Lung (tissue), 12 donors: ENCODE results near the gene MAD2L1. TPM values are rescaled to one million over a fixed set of nuclear protein-coding genes. Genes with fewer than 3 reads are reported as not detected.

Experiments
- ATAC-seq: fragments of 200-7000 bp; cut with Tn5 transposase; one replicate; pipeline ENCODE4 v1.9.1; 2020; ENCODE audit warnings: moderate number of reproducible peaks; ENCODE audit not compliant: insufficient read depth, low FRiP score
- DNase-seq, 3 donors: peaks; one replicate each; pipeline ENCODE4 v3.0.0-alpha.2; 2013 to 2017
- H3K27ac ChIP-seq, 2 donors: one replicate each; pipeline ENCODE4 v1.5.1; 2013; ENCODE audit warnings: mild to moderate bottlenecking in 2 of 2, moderate library complexity in 2 of 2, control low read depth in 1 of 2, inconsistent platforms in 1 of 2, low read depth in 1 of 2, low read length in 1 of 2
- H3K27me3 ChIP-seq, 3 donors: one replicate each; pipeline ENCODE4 v1.5.1; 2013; ENCODE audit warnings: low read length in 2 of 3; ENCODE audit not compliant: control insufficient read depth in 3 of 3, insufficient read depth in 3 of 3
- H3K36me3 ChIP-seq, 4 donors: one replicate each; pipeline ENCODE4 v1.5.1; 2013; ENCODE audit warnings: low read length in 4 of 4, mild to moderate bottlenecking in 1 of 4, moderate library complexity in 1 of 4; ENCODE audit not compliant: control insufficient read depth in 4 of 4, insufficient read depth in 4 of 4
- H3K4me1 ChIP-seq, 5 donors: one replicate each; pipeline ENCODE4 v1.5.1; 2013; ENCODE audit warnings: low read length in 5 of 5, mild to moderate bottlenecking in 2 of 5, moderate library complexity in 1 of 5; ENCODE audit not compliant: control insufficient read depth in 5 of 5, insufficient read depth in 5 of 5
- H3K4me3 ChIP-seq: one replicate; pipeline ENCODE4 v1.5.1; 2013; ENCODE audit warnings: mild to moderate bottlenecking, control low read depth, moderate library complexity
- H3K9ac ChIP-seq, 2 donors: one replicate each; pipeline ENCODE4 v1.5.1; 2013; ENCODE audit warnings: low read length in 2 of 2, control low read depth in 1 of 2; ENCODE audit not compliant: insufficient read depth in 1 of 2
- H3K9me3 ChIP-seq, 4 donors: one replicate each; pipeline ENCODE4 v1.5.1; 2013; ENCODE audit warnings: low read length in 3 of 4, mild to moderate bottlenecking in 1 of 4, moderate library complexity in 1 of 4; ENCODE audit not compliant: control insufficient read depth in 4 of 4, insufficient read depth in 3 of 4
- WGBS, 2 donors: extraction: QIAGEN DNeasy Blood & Tissue Kit; methylation state at CpG; one replicate each; pipeline ENCODE4 v1.1.7; 2013; 5-methylcytosine and 5-hydroxymethylcytosine counted together
- polyA plus RNA-seq, 2 donors: library from polyadenylated mRNA; stranded (reverse); fragments of 200-250 nt; gene quantifications; one replicate each; pipeline ENCODE4 v1.2.1, GENCODE V29; 2013
- total RNA-seq, 2 donors: library from RNA; depleted of rRNA in 1 of 2; stranded (reverse); fragments of >200 nt in 1 of 2; gene quantifications; one replicate each; pipeline ENCODE4 v1.2.1, GENCODE V29; 2014 to 2021
- TF ChIP-seq, protein P1 (sequence below): IDR thresholded peaks from 2 replicates; pipeline ENCODE4 v1.5.1; 2012; ENCODE audit warnings: mild to moderate bottlenecking; ENCODE audit errors: control extremely low read depth, extremely low read depth
- donor health status: control.
- donor health status: control.
- donor health status: Bipolar disorder and iron deficiency.
- donor health status: healthy.
- donor health status: DM: yes; HTN: yes; CAD: no.

MAD2L1 gene
- total and polyA plus RNA-seq, 4 donors: 2.3 to 5.9 (median 2.8) TPM

DNA sequence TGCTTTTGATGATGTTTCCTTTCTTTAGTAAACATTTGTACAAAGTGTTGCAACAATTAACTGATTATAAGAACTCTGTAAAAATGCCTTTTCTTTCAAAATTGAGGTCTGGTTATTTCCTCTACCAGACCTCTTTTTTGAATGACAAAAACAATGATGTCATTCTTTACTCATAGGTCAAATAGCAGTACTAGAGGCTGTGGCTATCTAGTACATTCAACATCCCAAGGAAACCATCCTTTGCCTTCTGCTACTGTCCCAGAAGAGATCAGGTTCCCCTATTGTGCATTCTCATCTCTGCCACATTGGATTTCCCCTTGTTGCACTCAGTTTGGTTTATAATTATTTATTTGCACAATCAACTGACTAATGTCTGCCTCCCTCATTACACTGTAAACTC, 19.1 kb upstream of the MAD2L1 start:
- Histone ChIP-seq H3K4me3 (no peak overlapping the region), H3K4me1 (no peaks in the 10 kb centered on the region), H3K27me3 (peaks cover 0 to 3% (median 0%) of the 10 kb centered on the region in 3 donors), H3K9ac (no peak overlapping the region), H3K9me3 (no peaks in the 10 kb centered on the region), H3K36me3 (no peaks in the 10 kb centered on the region), H3K27ac (no peak overlapping the region)
- TF ChIP-seq, protein P1, sequence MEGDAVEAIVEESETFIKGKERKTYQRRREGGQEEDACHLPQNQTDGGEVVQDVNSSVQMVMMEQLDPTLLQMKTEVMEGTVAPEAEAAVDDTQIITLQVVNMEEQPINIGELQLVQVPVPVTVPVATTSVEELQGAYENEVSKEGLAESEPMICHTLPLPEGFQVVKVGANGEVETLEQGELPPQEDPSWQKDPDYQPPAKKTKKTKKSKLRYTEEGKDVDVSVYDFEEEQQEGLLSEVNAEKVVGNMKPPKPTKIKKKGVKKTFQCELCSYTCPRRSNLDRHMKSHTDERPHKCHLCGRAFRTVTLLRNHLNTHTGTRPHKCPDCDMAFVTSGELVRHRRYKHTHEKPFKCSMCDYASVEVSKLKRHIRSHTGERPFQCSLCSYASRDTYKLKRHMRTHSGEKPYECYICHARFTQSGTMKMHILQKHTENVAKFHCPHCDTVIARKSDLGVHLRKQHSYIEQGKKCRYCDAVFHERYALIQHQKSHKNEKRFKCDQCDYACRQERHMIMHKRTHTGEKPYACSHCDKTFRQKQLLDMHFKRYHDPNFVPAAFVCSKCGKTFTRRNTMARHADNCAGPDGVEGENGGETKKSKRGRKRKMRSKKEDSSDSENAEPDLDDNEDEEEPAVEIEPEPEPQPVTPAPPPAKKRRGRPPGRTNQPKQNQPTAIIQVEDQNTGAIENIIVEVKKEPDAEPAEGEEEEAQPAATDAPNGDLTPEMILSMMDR: no peak
- no peak for DNase-seq
- ATAC-seq: no peak

DNA sequence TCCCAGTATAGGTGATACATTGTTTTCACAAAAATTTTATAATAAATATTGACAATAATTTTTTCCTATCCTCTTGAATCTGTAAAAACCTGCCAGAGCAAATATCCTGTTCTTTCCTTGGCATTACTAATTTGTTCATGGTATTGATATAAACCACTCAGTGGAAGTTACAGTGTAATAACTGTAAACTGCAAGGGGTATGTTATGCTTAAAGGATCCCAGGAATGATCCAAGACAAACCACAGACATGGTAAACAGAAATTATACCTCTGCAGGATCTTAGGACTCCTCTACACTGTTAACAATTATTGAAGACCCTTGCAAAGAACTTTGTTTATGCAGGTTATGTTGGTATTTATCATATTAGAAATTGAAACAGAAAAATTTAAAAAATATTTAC, 17.7 kb upstream of the MAD2L1 start:
- H3K4me3 ChIP-seq: no peak overlapping the region
- no peak overlapping the region for H3K9ac ChIP-seq
- no peaks in the 10 kb centered on the region for H3K36me3 ChIP-seq
- H3K27me3 ChIP-seq: peaks cover 0 to 3% (median 0%) of the 10 kb centered on the region in 3 donors
- DNase-seq (no peak), ATAC-seq (no peak)
- H3K9me3 ChIP-seq: no peaks in the 10 kb centered on the region
- H3K4me1 ChIP-seq: no peaks in the 10 kb centered on the region
- no peak overlapping the region for H3K27ac ChIP-seq
- TF ChIP-seq, protein P1: no peak

DNA sequence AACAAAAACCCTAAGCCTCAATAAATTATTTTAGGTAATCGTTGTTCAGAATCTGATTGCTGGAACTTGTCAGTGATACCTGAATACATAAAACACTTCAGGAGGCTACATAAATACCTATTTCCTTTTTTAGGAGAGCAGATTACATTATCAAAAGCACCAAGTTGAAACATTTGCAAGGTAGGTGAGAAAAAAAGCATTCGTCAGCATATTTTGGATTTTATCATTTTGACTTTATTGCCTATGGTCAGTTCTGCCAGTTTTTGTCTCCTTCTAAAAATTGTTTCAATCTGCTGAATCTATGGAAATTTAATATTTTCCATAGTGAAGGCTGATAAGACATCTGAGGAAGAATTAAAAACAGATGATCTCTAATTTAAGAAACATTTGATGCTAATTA, 16.5 kb upstream of the MAD2L1 start:
- Histone ChIP-seq H3K9me3 (no peaks in the 10 kb centered on the region), H3K4me1 (no peaks in the 10 kb centered on the region), H3K27ac (no peak overlapping the region), H3K27me3 (peaks cover 0 to 3% (median 0%) of the 10 kb centered on the region in 3 donors), H3K4me3 (no peak overlapping the region), H3K9ac (no peak overlapping the region), H3K36me3 (no peaks in the 10 kb centered on the region)
- ATAC-seq (no peak), DNase-seq (no peak)
- WGBS, 2 donors: 86 to 91% methylated on average over 2 of the region's 2 CpGs
- TF ChIP-seq, protein P1: no peak

DNA sequence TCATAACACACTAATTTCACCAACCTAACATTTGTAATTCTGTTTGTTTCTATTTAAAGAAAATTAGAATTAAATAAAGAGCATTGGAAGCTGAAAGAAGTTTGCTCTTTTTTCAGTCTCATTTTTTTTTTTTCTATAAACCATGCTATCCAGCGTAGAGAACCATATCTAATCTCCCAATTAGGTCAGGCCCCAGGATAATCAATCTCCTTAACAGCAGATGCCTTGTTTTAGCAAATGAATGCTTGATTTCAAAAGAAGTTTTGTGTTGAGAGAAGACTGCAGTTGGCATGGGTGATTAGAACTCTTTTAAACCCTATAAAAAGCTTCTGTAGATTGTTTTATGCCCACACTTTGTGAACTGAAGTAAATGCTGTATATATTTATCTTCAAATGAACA, 15.6 kb upstream of the MAD2L1 start:
- WGBS, 2 donors: 94% methylated on average over 1 of the region's 1 CpG

More for the DNA sequence above, 15.6 kb upstream of the MAD2L1 start:
- ATAC-seq: no peak
- Histone ChIP-seq H3K27me3 (peaks cover 0 to 3% (median 0%) of the 10 kb centered on the region in 3 donors), H3K9ac (no peak overlapping the region), H3K36me3 (no peaks in the 10 kb centered on the region), H3K4me1 (no peaks in the 10 kb centered on the region), H3K27ac (no peak overlapping the region), H3K4me3 (no peak overlapping the region), H3K9me3 (no peaks in the 10 kb centered on the region)
- no peak for DNase-seq
- TF ChIP-seq, protein P1: no peak
